ENCODE results near the gene TSPAN12.

DNA sequence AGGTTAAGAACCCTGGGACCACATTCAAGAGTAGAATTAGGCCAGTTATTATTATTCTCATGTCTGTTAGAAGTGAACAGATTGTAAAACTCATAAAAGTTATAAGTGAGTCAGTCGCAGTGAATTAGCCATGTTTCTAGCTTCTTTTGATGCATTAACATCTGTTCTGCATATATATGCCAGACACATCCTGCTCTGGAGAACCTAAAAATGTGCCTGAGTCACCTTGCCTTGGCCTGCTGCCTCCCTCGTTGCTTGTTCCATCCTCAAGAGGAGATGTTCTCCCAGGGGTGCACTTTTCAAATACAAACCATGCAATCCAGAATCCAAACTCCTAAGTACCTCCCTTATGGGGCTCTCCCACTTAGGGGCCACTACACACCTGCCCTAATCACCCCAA, 14.8 kb downstream of the TSPAN12 start:
- TF ChIP-seq POLR2A (IDR thresholded peaks at IDR 0.05) = no peak
- TF ChIP-seq, protein P1, sequence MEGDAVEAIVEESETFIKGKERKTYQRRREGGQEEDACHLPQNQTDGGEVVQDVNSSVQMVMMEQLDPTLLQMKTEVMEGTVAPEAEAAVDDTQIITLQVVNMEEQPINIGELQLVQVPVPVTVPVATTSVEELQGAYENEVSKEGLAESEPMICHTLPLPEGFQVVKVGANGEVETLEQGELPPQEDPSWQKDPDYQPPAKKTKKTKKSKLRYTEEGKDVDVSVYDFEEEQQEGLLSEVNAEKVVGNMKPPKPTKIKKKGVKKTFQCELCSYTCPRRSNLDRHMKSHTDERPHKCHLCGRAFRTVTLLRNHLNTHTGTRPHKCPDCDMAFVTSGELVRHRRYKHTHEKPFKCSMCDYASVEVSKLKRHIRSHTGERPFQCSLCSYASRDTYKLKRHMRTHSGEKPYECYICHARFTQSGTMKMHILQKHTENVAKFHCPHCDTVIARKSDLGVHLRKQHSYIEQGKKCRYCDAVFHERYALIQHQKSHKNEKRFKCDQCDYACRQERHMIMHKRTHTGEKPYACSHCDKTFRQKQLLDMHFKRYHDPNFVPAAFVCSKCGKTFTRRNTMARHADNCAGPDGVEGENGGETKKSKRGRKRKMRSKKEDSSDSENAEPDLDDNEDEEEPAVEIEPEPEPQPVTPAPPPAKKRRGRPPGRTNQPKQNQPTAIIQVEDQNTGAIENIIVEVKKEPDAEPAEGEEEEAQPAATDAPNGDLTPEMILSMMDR (IDR thresholded peaks at IDR 0.05) = no peak

Data from adrenal gland (tissue), 5 donors.